ENCODE measurements around the gene INPP5B.

GRCh38 chr1:37965301-37965700 is 18.4 kb upstream of the INPP5B start:
- TF ChIP-seq POLR2A (IDR thresholded peaks at IDR 0.05; ENCODE audit: low read depth, low read length) (no peak), POLR2AphosphoS5 (IDR thresholded peaks at IDR 0.05; ENCODE audit: low read depth, low read length) (no peak)

Data from GM12892 (cell line).